PC-9 (cell line): ENCODE measurements around the gene MPND.

Source experiments
- EZH2 ChIP-seq: fragments of 200-600 bp; sonication (generic); IDR thresholded peaks from 2 replicates; pipeline ENCODE4 v1.8.0; 2017; ENCODE audit warnings: antibody characterized with exemption, low read depth
- TF ChIP-seq, protein P1 (sequence below): fragments of 200-600 bp; sonication (generic); conservative IDR thresholded peaks from 2 replicates; pipeline ENCODE4 v1.6.1; 2017; ENCODE audit warnings: mixed run types, antibody characterized with exemption, mild to moderate bottlenecking, moderate library complexity

GRCh38 chr19:4347521-4347920, 4.2 kb downstream of the MPND start:
- TF ChIP-seq, protein P1, sequence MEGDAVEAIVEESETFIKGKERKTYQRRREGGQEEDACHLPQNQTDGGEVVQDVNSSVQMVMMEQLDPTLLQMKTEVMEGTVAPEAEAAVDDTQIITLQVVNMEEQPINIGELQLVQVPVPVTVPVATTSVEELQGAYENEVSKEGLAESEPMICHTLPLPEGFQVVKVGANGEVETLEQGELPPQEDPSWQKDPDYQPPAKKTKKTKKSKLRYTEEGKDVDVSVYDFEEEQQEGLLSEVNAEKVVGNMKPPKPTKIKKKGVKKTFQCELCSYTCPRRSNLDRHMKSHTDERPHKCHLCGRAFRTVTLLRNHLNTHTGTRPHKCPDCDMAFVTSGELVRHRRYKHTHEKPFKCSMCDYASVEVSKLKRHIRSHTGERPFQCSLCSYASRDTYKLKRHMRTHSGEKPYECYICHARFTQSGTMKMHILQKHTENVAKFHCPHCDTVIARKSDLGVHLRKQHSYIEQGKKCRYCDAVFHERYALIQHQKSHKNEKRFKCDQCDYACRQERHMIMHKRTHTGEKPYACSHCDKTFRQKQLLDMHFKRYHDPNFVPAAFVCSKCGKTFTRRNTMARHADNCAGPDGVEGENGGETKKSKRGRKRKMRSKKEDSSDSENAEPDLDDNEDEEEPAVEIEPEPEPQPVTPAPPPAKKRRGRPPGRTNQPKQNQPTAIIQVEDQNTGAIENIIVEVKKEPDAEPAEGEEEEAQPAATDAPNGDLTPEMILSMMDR = no peak
- no peak for TF ChIP-seq EZH2
